GM12801 (cell line): ENCODE measurements around the gene KRTAP1-3.
"Not testable (repeated sequence)": the region's sequence is repeated elsewhere in the genome, so short reads cannot be mapped to it uniquely, and the experiment has no call there.

ENCODE experiments used
- TF ChIP-seq, protein P1 (sequence below): IDR thresholded peaks from one replicate; pipeline ENCODE4 v1.5.1; 2011; ENCODE audit warnings: control low read depth; ENCODE audit not compliant: insufficient read length; ENCODE audit errors: extremely low read depth

KRTAP1-3 gene, protein sequence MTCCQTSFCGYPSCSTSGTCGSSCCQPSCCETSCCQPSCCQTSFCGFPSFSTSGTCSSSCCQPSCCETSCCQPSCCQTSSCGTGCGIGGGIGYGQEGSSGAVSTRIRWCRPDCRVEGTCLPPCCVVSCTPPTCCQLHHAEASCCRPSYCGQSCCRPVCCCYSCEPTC

DNA sequence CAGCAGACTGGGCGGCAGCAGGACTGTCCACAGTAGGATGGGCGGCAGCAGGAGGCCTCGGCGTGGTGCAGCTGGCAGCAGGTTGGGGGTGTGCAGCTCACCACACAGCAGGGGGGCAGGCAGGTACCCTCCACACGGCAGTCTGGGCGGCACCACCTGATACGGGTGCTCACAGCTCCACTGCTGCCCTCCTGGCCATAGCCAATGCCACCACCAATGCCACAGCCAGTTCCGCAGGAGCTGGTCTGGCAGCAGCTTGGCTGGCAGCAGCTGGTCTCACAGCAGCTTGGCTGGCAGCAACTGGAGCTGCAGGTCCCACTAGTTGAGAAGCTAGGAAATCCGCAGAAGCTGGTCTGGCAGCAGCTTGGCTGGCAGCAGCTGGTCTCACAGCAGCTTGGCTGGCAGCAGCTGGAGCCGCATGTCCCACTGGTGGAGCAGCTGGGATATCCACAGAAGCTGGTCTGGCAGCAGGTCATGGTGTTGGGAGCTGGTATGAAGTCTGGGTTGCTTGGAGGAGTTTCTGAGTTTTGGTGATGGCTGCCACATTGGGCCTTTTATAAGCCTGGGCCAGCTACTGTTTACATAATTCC, at the start of gene KRTAP1-3:
KRTAP1-3 (minus strand) TSS at position 529 of the 590 bp plus-strand sequence; CDS start at position 476, 53 bp downstream.
- TF ChIP-seq, protein P1, sequence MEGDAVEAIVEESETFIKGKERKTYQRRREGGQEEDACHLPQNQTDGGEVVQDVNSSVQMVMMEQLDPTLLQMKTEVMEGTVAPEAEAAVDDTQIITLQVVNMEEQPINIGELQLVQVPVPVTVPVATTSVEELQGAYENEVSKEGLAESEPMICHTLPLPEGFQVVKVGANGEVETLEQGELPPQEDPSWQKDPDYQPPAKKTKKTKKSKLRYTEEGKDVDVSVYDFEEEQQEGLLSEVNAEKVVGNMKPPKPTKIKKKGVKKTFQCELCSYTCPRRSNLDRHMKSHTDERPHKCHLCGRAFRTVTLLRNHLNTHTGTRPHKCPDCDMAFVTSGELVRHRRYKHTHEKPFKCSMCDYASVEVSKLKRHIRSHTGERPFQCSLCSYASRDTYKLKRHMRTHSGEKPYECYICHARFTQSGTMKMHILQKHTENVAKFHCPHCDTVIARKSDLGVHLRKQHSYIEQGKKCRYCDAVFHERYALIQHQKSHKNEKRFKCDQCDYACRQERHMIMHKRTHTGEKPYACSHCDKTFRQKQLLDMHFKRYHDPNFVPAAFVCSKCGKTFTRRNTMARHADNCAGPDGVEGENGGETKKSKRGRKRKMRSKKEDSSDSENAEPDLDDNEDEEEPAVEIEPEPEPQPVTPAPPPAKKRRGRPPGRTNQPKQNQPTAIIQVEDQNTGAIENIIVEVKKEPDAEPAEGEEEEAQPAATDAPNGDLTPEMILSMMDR, result not testable (repeated sequence)

DNA sequence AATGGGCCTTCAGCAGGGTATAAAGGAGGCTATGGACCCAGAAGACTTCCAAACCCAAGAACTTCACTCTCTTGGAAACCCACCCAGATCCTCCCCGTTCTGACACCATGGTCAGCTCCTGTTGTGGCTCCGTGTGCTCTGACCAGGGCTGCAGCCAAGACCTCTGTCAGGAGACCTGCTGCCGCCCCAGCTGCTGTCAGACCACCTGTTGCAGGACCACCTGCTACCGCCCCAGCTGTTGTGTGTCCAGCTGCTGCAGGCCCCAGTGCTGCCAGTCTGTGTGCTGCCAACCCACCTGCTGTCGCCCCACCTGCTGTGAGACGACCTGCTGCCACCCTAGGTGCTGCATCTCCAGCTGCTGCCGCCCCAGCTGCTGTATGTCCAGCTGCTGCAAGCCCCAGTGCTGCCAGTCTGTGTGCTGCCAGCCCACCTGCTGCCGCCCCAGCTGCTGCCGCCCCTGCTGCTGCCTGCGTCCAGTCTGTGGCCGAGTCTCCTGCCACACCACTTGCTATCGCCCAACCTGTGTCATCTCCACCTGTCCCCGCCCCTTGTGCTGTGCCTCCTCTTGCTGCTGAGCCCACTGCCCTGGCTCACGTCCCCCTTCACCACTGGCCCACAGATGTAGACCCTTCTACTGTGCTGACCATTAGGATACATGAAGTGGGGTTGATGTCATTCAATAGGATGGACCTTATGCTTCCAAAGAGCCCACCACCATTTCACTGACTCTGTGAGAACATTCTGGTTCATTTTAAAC, 49.6 kb upstream of the KRTAP1-3 start, which contains the start of gene KRTAP4-7:
KRTAP4-7 (plus strand) TSS at position 51 of the 757 bp plus-strand sequence; CDS start at position 108, 57 bp downstream.
- TF ChIP-seq, protein P1, result not testable (repeated sequence)

DNA sequence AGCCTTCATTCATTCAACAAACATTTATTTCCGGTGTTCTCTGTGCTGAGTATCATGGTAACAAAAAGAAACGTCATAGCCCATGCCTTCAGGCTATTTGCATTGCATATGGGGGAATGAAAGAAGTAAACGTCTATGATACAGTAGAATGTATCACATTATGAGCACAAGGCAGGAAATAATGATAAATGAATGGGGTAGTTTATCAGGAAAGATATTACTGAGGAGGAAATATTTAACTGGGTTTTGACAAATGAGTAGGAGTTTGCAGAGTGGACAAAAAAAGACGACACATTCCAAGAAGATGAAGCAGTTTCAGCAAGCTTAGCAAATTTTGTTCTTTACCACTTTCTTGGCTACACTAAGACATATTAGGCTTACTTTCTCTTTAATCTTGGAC, 48.0 kb upstream of the KRTAP1-3 start:
- TF ChIP-seq, protein P1, result no peak

DNA sequence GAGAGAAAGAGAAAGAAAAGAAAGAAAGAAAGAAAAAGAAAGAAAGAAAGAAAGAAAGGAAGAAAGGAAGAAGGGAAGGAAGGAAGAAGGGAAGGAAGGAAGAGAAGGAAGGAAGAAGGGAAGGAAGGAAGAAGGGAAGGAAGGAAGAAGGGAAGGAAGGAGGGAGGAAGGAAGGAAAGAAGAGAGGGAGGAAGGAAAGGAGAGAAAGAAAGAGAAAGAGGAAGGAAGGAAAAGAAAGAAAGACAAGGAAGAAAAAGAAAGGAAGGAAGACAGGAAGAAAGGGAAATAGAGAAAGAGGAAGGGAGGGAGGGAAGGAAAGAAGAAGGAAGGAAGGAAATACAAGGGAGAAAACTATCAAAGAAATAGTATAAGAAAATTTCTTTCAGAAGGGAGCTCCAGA, 42.1 kb upstream of the KRTAP1-3 start:
- TF ChIP-seq, protein P1, result no peak

DNA sequence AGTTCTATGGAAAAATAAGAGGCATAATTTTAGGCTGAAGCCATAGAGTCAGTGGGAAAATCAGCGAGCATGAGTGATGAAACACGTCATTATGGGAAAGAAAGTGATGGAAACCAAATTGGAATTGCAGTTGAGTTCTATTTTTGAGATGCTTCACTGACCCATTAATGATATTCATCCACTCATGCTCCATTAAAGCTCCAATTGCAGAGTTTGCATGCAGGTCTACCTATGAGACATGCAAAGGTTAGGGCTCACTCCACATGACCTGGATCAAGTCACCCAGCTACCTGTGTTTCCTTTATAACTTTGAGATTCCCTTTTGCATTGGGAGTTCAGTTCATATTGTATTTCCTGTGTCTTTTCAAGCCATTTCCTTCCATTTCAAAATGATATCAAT, 39.0 kb upstream of the KRTAP1-3 start:
- TF ChIP-seq, protein P1, result no peak

DNA sequence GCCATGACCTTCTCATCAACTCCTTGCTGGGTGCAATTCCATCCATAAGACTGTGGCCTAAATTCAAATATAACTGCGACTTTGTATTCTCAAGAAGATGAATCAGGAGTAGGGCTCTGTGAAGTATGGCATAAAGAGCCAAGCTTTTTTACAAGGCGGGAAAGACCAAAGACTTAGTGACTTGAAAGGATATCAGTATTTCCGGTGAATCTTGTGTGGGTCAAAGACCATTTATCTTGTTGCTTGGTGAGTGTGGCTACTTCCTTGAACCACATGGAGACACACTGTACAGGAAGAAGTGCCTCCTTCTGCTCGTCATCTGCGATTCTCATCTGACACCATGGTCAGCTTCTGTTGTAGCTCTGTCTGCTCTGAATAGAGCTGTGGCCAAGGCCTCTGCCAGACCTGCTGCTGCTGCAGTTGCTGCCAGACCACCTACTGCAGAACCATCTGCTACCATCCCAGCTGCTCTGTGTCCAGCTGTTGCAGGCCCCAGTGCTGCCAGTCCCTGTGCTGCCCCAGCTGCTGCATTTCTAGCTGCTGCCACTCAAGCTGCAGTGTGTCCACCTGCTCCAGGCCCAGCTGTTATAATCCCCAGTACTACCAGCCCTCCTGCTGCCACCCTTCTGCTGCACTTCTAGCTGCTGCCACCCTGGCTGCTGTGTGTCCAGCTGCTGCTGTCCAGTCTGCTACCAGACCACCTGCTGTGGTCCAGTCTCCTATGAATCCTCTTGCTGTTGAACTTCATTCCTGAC, 37.1 kb upstream of the KRTAP1-3 start:
- TF ChIP-seq, protein P1, result no peak

DNA sequence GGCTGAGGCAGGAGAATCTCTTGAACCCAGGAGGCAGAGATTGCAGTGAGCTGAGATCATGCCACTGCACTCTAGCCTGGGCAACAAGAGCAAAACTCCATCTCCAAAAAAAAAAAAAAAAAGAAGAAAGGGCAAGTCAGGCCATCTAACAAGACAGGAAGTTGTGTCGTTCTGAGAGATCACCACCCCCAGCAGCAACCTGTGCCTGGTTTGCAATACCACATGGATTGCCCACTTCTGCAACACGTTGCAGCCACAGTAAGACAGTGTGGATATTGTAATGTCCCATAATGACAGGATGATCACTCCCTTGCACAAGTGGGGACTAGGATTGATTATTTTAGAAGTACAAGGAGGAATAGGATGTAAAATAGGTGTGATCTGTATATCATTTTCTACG, 34.4 kb upstream of the KRTAP1-3 start:
- TF ChIP-seq, protein P1, result no peak
